Mesenchymal stem cell (in vitro differentiated cells and primary cell): Measurements from ENCODE around the gene RCBTB1.

Experiments
- DNase-seq: peaks from one replicate; pipeline ENCODE4 v3.0.0-alpha.2; 2013
- H2AFZ ChIP-seq: one replicate; pipeline ENCODE4 v1.6.1; 2013; ENCODE audit warnings: low read depth, mild to moderate bottlenecking, control low read depth, inconsistent platforms, low read length, moderate library complexity
- H2AK5ac ChIP-seq: 2 replicates; pipeline ENCODE4 v1.6.1; 2013; ENCODE audit warnings: low read length, moderate library complexity, mild to moderate bottlenecking, inconsistent platforms; ENCODE audit not compliant: severe bottlenecking
- H2BK120ac ChIP-seq: one replicate; pipeline ENCODE4 v1.6.1; 2013; ENCODE audit warnings: low read depth, mild to moderate bottlenecking, inconsistent platforms, low read length, moderate library complexity
- H2BK12ac ChIP-seq, 2 experiments: one replicate each; pipeline ENCODE4 v1.6.1; 2013; ENCODE audit warnings: inconsistent platforms in 2 of 2, low read length in 2 of 2, mild to moderate bottlenecking in 2 of 2, moderate library complexity in 2 of 2, control low read depth in 1 of 2
- H2BK15ac ChIP-seq: one replicate; pipeline ENCODE4 v1.6.1; 2013; ENCODE audit warnings: mild to moderate bottlenecking, low read depth, inconsistent platforms; ENCODE audit not compliant: poor library complexity, severe bottlenecking
- H2BK5ac ChIP-seq: 2 replicates; pipeline ENCODE4 v1.6.1; 2013; ENCODE audit warnings: low read depth, mild to moderate bottlenecking, low read length, control low read depth, inconsistent platforms; ENCODE audit not compliant: poor library complexity, severe bottlenecking
- H3K14ac ChIP-seq, 2 experiments: one replicate each; pipeline ENCODE4 v1.6.1; 2013; ENCODE audit warnings: inconsistent platforms in 2 of 2, low read length in 2 of 2, control low read depth in 1 of 2, mild to moderate bottlenecking in 1 of 2, moderate library complexity in 1 of 2
- H3K18ac ChIP-seq, 2 experiments: one replicate each; pipeline ENCODE4 v1.6.1; 2013; ENCODE audit warnings: inconsistent platforms in 2 of 2, low read length in 2 of 2, control low read depth in 1 of 2, low read depth in 1 of 2, mild to moderate bottlenecking in 1 of 2
- H3K23ac ChIP-seq, 2 experiments: one replicate each; pipeline ENCODE4 v1.6.1; 2013; ENCODE audit warnings: inconsistent platforms in 2 of 2, low read length in 2 of 2, mild to moderate bottlenecking in 2 of 2, moderate library complexity in 2 of 2, control low read depth in 1 of 2
- H3K27ac ChIP-seq: 2 replicates; pipeline ENCODE4 v1.5.1; 2013; ENCODE audit warnings: mild to moderate bottlenecking, moderate library complexity, low read length, control low read depth, inconsistent platforms; ENCODE audit not compliant: poor library complexity, severe bottlenecking
- H3K27me3 ChIP-seq, 2 experiments: 2 replicates each; pipeline versions ENCODE4 v1.6.1 to v1.7.0; 2013; ENCODE audit warnings: low read length in 2 of 2, mild to moderate bottlenecking in 2 of 2, moderate library complexity in 2 of 2, control low read depth in 1 of 2, inconsistent platforms in 1 of 2; ENCODE audit not compliant: control insufficient read depth in 1 of 2, insufficient read depth in 1 of 2
- H3K36me3 ChIP-seq, 2 experiments: 2 replicates each; pipeline versions ENCODE4 v1.6.1 to v1.7.0; 2013; ENCODE audit warnings: low read length in 2 of 2, control low read depth in 1 of 2, inconsistent platforms in 1 of 2, low read depth in 1 of 2, mild to moderate bottlenecking in 1 of 2; ENCODE audit not compliant: insufficient read depth in 2 of 2, control insufficient read depth in 1 of 2
- H3K4ac ChIP-seq, 2 experiments: one replicate each; pipeline ENCODE4 v1.6.1; 2013; ENCODE audit warnings: inconsistent platforms in 2 of 2, low read length in 2 of 2, mild to moderate bottlenecking in 2 of 2, moderate library complexity in 2 of 2, control low read depth in 1 of 2, low read depth in 1 of 2
- H3K4me1 ChIP-seq: 2 replicates; pipeline ENCODE4 v1.6.1; 2013; ENCODE audit warnings: low read depth, low read length, control low read depth; ENCODE audit not compliant: control insufficient read depth, insufficient read depth
- H3K4me2 ChIP-seq: 2 replicates; pipeline ENCODE4 v1.6.1; 2013; ENCODE audit warnings: low read length, mild to moderate bottlenecking, inconsistent platforms; ENCODE audit not compliant: poor library complexity, severe bottlenecking
- H3K4me3 ChIP-seq, 2 experiments: 2 replicates each; pipeline versions ENCODE4 v1.5.1 to v1.7.0; 2013; ENCODE audit warnings: low read length in 2 of 2, mild to moderate bottlenecking in 2 of 2, control low read depth in 1 of 2, low read depth in 1 of 2; ENCODE audit not compliant: insufficient read depth in 1 of 2
- H3K79me1 ChIP-seq: replicated peaks from 2 replicates; pipeline ENCODE4 v1.6.1; 2013; ENCODE audit warnings: mild to moderate bottlenecking, control low read depth, low read length, inconsistent platforms; ENCODE audit not compliant: poor library complexity, severe bottlenecking
- H3K9ac ChIP-seq: 2 replicates; pipeline ENCODE4 v1.7.0; 2013; ENCODE audit warnings: mild to moderate bottlenecking, low read length, moderate library complexity
- H3K9me3 ChIP-seq: 2 replicates; pipeline ENCODE4 v1.7.0; 2013; ENCODE audit warnings: mild to moderate bottlenecking, low read length; ENCODE audit not compliant: control insufficient read depth
- H4K8ac ChIP-seq: one replicate; pipeline ENCODE4 v1.6.1; 2013; ENCODE audit warnings: inconsistent platforms, mild to moderate bottlenecking, low read length, moderate library complexity
- H4K91ac ChIP-seq: one replicate; pipeline ENCODE4 v1.6.1; 2013; ENCODE audit warnings: mild to moderate bottlenecking, low read length, inconsistent platforms
- WGBS: methylation state at CpG from one replicate; pipeline ENCODE4 v1.1.7; 2013; ENCODE audit warnings: mixed read lengths; 5-methylcytosine and 5-hydroxymethylcytosine counted together

Gene RCBTB1

GRCh38 chr13:49488563-49488962, 96.8 kb downstream of the RCBTB1 start:
- Histone ChIP-seq H3K23ac (no peak overlapping the region), H3K36me3 (peaks cover 0 to 72% of the 10 kb centered on the region in 2 experiments), H3K27ac (no peak overlapping the region), H2AK5ac (no peak overlapping the region), H3K9me3 (no peaks in the 10 kb centered on the region), H2AFZ (no peak overlapping the region), H4K91ac (no peak overlapping the region), H4K8ac (no peak overlapping the region), H3K14ac (no peak overlapping the region), H3K4ac (no peak overlapping the region), H3K4me2 (no peak overlapping the region), H2BK12ac (no peak overlapping the region), H3K79me1 (no peaks in the 10 kb centered on the region), H3K4me3 (no peak overlapping the region), H3K9ac (no peak overlapping the region), H3K27me3 (no peaks in the 10 kb centered on the region), H3K18ac (no peak overlapping the region), H2BK120ac (no peak overlapping the region), H3K4me1 (no peaks in the 10 kb centered on the region), H2BK5ac (no peak overlapping the region), H2BK15ac (no peak overlapping the region)
- DNase-seq, result no peak
- no CpG with 5 or more reads among the region's 2 CpGs for WGBS
